NT2/D1 (cell line): ENCODE data around the gene CREB5.

ENCODE experiments used
- SUZ12 ChIP-seq: IDR thresholded peaks from 2 replicates; pipeline ENCODE4 v1.6.1; 2011; ENCODE audit not compliant: insufficient read length, insufficient read depth; ENCODE audit errors: extremely low read depth
- YY1 ChIP-seq: IDR thresholded peaks from 2 replicates; pipeline ENCODE4 v1.6.1; 2011; ENCODE audit not compliant: insufficient read length, insufficient read depth
- ZNF274 ChIP-seq: IDR thresholded peaks from 2 replicates; pipeline ENCODE4 v1.6.1; 2011; ENCODE audit warnings: mild to moderate bottlenecking, low read depth, low read length

DNA sequence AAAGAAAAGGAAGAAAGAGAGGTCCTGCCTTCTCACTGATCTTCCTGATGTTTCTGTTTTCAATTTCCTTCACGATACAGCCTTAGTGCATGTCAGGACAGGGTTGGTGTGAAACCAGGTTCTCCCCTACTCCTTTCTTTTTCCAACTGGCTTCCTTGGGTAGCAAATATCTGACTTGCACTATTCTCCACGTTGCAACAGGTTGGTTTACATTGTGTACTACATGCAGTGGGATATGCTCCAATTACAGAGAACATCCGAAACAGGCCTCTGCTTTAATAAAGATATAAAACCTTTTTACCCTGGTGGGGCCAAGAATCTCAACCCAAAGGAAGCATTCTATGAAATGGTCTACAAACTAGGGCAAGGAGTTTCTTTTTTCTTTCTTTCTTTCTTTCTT lies 16.9 kb upstream of the CREB5 start:
- TF ChIP-seq ZNF274 (no peak), YY1 (no peak), SUZ12 (no peak)
